ENCODE data around the gene COL18A1. TPM values are rescaled to one million over a fixed set of nuclear protein-coding genes. Genes with fewer than 3 reads are reported as not detected.

The COL18A1 gene
- total RNA-seq, 1 donor from 2014 or later, result 150 TPM

DNA sequence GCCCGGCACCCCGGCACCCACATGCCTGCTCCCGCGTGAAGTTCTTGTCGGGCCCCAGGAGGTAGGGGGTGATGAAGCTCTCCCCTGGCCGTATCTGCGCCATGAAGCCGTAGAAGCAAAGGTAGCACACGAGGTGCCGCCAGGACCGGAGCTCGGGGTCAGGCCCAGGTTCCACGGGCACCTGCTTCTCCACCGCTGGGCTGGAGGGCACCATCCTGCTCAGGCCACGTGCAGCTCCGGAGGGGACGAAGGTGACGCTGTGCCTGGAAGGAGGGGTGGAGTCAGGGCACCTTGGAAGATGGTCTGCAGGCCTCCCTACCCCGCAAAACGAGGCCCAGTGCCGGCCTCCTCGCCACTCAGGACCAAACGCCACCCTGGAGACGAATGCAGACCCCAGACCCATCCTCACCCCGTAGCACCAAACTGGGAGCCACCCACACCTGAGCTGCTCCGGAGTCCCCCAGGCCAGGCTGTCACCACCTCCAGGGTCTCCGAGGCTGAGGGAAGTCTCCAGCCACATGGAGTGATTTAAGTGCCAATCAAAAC is 132.9 kb downstream of the COL18A1 start:
- DNase-seq (ENCODE audit: extremely low spot score, unreplicated experiment), result peak; percentile 36
- no peak overlapping the region for H3K4me3 Mint-ChIP-seq
- no peak overlapping the region for H3K27ac Mint-ChIP-seq
- TF ChIP-seq, protein P1, sequence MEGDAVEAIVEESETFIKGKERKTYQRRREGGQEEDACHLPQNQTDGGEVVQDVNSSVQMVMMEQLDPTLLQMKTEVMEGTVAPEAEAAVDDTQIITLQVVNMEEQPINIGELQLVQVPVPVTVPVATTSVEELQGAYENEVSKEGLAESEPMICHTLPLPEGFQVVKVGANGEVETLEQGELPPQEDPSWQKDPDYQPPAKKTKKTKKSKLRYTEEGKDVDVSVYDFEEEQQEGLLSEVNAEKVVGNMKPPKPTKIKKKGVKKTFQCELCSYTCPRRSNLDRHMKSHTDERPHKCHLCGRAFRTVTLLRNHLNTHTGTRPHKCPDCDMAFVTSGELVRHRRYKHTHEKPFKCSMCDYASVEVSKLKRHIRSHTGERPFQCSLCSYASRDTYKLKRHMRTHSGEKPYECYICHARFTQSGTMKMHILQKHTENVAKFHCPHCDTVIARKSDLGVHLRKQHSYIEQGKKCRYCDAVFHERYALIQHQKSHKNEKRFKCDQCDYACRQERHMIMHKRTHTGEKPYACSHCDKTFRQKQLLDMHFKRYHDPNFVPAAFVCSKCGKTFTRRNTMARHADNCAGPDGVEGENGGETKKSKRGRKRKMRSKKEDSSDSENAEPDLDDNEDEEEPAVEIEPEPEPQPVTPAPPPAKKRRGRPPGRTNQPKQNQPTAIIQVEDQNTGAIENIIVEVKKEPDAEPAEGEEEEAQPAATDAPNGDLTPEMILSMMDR (conservative IDR thresholded peaks at IDR 0.05), result no peak
- peaks cover 9% of the 10 kb centered on the region for H3K4me1 Mint-ChIP-seq (ENCODE audit: unreplicated experiment)
- H3K9me3 Mint-ChIP-seq, result no peaks in the 10 kb centered on the region
- no peaks in the 10 kb centered on the region for H3K36me3 Mint-ChIP-seq
- H3K27me3 Mint-ChIP-seq, result no peaks in the 10 kb centered on the region

DNA sequence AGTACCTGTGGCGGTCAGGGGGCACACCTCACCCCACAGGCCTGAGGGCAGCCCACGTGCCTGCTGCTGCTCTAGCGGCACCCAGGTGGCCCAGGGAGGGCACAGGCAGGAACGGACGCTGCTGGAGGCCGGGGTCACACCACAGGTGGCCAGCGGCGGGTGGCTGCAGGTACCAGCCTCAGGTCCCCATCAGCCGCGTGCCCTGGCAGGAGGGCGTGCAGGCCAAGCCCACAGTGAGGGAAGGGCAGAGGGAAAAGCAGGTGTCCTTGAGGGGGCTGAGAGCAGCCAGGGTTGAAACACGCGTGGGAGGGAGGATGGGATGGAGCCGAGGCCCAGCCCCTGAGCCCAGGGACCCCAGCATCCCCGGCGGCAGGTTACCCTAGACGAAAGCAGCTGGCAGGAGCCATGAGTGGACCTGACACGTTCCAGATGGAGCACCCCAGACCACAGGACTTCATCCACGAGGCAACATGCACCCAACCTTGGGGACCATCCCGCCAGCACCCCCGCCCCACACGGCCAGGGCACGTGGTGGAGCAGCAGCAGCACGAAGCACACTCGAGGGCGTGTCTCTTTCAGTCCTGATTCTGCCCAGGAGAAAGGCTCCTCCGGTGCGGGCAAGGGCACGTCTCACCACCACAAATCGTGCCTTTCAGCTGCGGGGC is 133.5 kb downstream of the COL18A1 start:
- H3K4me3 Mint-ChIP-seq, result no peak overlapping the region
- peak; percentile 66 for DNase-seq (ENCODE audit: extremely low spot score, unreplicated experiment)
- no peaks in the 10 kb centered on the region for H3K36me3 Mint-ChIP-seq
- H3K9me3 Mint-ChIP-seq, result no peaks in the 10 kb centered on the region
- H3K4me1 Mint-ChIP-seq (ENCODE audit: unreplicated experiment), result peaks cover 9% of the 10 kb centered on the region
- no peaks in the 10 kb centered on the region for H3K27me3 Mint-ChIP-seq
- TF ChIP-seq, protein P1 (conservative IDR thresholded peaks at IDR 0.05), result no peak
- no peak overlapping the region for H3K27ac Mint-ChIP-seq

DNA sequence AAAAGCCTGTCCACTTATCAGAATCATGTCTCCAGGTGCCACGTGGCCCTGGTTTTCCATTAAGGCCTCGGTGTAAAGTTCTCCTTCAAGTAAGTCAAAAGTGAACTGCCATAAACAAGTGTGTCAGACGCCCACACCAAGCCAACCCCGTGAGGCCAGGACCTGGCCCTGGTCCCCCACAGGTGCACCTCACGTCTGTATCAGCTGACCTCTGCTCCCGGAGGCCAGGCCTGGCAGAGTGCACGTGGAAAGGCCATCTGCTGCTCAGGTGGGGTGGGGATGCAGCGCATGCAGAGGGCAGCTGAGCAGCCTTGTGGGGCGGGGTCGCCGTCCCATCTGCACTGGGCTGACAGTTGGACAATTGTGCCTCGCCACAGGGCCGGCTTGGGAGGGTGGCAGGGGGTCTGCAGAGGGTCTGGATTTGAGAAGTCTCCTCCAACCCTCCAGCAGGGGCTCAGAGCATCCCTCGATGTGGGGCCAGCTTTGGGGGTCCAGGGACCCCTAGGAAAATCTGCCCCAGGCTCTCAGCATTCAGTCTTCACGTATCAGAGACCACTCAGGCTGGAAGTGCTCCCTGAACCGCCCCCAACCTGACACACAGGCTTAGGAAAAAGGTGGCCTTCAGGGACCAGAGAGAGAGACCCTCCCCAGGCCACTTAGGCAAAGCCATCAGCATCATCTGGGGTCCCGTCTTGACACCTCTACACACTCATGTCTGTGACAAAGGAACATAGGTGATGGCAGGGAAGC is 134.3 kb downstream of the COL18A1 start:
- Mint-ChIP-seq H3K9me3 (no peaks in the 10 kb centered on the region), H3K4me3 (peak overlapping the region; percentile 73), H3K27ac (no peak overlapping the region), H3K4me1 (ENCODE audit: unreplicated experiment) (peaks cover 9% of the 10 kb centered on the region), H3K36me3 (no peaks in the 10 kb centered on the region), H3K27me3 (no peaks in the 10 kb centered on the region)
- TF ChIP-seq, protein P1 (conservative IDR thresholded peaks at IDR 0.05), result no peak
- DNase-seq (ENCODE audit: extremely low spot score, unreplicated experiment), result peak; percentile 64

DNA sequence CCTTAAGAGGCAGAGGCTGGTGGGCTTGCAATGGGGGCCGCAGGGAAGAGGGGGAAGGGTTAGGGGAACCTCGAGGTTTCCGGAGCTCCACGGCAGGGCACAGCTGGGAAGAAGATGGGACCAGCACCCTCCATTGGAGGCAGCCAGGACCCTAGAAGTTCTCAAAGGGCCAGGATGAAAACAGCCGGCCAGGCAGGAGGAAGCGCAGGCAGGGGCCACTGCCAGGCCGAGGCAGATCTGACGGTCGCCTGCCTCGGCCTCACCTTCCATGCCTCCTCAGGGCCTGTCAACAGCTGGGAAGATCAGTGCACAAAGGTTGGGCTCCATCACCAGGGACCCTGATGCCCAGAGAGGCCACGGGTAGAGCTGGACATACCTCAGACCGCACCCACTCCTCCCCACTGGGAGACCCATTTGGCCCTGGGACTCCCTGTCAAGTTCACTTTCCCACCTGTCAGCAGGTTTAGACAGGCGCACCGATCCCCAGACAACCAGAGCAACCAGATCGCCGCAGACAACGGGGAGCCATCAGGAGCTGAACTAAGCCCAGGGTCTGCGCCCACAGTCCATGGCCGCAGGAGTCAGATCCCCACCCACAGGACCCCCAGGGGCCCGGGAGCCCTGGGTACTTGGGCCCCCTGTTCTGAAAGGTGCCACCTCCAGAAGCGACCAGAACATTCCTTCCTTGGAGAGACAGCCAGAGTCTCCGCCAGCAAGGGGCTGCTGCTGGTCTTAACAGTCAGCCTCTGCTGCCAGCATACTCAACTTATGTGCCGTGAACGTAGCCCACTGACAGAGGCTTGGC is 135.0 kb downstream of the COL18A1 start:
- Mint-ChIP-seq H3K36me3 (no peaks in the 10 kb centered on the region), H3K27ac (no peak overlapping the region), H3K9me3 (no peaks in the 10 kb centered on the region), H3K27me3 (no peaks in the 10 kb centered on the region), H3K4me3 (peak overlapping the region; percentile 86), H3K4me1 (ENCODE audit: unreplicated experiment) (peaks cover 4% of the 10 kb centered on the region)
- TF ChIP-seq, protein P1 (conservative IDR thresholded peaks at IDR 0.05), result no peak
- DNase-seq (ENCODE audit: extremely low spot score, unreplicated experiment), result peak; percentile 63

DNA sequence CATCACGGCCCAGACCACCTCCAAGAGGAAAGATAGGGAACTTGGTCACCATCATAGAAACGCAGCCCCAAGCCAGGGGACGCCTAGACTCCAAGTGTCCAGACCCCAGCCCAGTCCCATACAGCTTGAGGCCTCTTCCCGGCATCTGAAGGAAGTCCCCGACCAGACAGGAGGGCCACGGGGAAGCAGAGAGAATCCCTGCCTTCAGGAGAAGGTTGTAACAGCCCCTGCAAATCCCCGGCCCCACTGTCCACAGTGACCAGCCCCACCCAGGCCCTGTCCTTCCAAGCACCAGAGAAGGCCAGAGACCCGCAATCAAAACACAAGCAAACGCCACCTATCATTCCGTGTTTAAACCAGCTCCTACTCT is 135.6 kb downstream of the COL18A1 start:
- H3K4me1 Mint-ChIP-seq (ENCODE audit: unreplicated experiment), result peaks cover 4% of the 10 kb centered on the region
- H3K4me3 Mint-ChIP-seq, result peak overlapping the region; percentile 86
- peak overlapping the region; percentile 34 for H3K27ac Mint-ChIP-seq
- peak; percentile 55 for DNase-seq (ENCODE audit: extremely low spot score, unreplicated experiment)
- TF ChIP-seq, protein P1 (conservative IDR thresholded peaks at IDR 0.05), result no peak
- H3K27me3 Mint-ChIP-seq, result no peaks in the 10 kb centered on the region
- no peaks in the 10 kb centered on the region for H3K9me3 Mint-ChIP-seq
- H3K36me3 Mint-ChIP-seq, result no peaks in the 10 kb centered on the region
